ENCODE results near the gene FOXN3. TPM values are rescaled to one million over a fixed set of nuclear protein-coding genes. Genes with fewer than 3 reads are reported as not detected.

Gene FOXN3
- polyA plus RNA-seq, 1 of the 3 experiments (the other 2 are of a cell fraction), result 9.8 TPM

DNA sequence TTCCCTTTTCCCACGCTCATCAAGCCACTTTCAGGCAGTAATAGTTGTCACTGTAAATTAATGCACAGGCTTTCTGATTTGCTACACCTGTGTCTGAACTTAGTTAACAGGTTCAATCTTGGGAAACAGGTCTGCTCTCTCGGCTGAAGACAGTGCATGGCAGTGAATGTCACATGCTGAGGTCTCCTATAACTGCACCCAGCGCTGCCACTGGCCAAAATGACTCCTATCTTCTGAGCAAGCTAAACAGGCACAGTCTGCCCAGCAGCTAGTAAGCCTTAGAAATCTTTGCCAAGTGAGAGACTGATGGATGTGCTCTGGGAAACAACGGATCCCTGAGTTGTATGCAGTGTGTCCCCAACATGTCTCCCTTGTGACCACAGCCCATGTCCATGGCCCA, 25.2 kb upstream of the FOXN3 start:
- TF ChIP-seq YY1 (IDR thresholded peaks at IDR 0.05; ENCODE audit: low read depth) (no peak), RCOR1 (IDR thresholded peaks at IDR 0.05; ENCODE audit: low read length) (no peak), TEAD4 (IDR thresholded peaks at IDR 0.05; ENCODE audit: borderline replicate concordance, insufficient read depth) (no peak)
- no peaks in the 10 kb centered on the region for H3F3A ChIP-seq (replicated peaks; ENCODE audit: insufficient read depth)
- H3K36me3 ChIP-seq (replicated peaks in 1 of 2; ENCODE audit: control insufficient read depth in 1 of 2, insufficient read depth in 2 of 2, low read length in 1 of 2), result no peaks in the 10 kb centered on the region
- peaks cover 0 to 8% of the 10 kb centered on the region in 2 experiments; a peak in 1 of 4 replicates for H3K4me1 ChIP-seq (ENCODE audit: control insufficient read depth in 1 of 2, insufficient read depth in 2 of 2, low read depth in 1 of 2, low read length in 1 of 2)
- H4K20me1 ChIP-seq (ENCODE audit: insufficient read depth), result no peaks in the 10 kb centered on the region
- no peaks in the 10 kb centered on the region for H3K79me2 ChIP-seq (ENCODE audit: insufficient read depth)
- H3K9me3 ChIP-seq, result no peaks in the 10 kb centered on the region
- no peak overlapping the region for H3K27ac ChIP-seq (ENCODE audit: low read depth in 2 of 2, low read length in 1 of 2)
- no peak overlapping the region for H3K4me2 ChIP-seq
- DNase-seq, result no peak
- POLR2A ChIA-PET, result no interaction called here
- H3K27me3 ChIP-seq (ENCODE audit: insufficient read depth), result no peaks in the 10 kb centered on the region
- 80% methylated on average over 4 of the region's 4 CpGs for WGBS (ENCODE audit: low lambda C conversion rate)
- no peak overlapping the region for H2AFZ ChIP-seq (ENCODE audit: low read depth)
- no peaks in the 10 kb centered on the region for H3K9me2 ChIP-seq
- H3K9ac ChIP-seq, result no peak overlapping the region
- CTCF ChIA-PET, result no interaction called here
- no peak overlapping the region for H3K4me3 ChIP-seq (ENCODE audit: low read depth in 2 of 2, low read length in 1 of 2)

DNA sequence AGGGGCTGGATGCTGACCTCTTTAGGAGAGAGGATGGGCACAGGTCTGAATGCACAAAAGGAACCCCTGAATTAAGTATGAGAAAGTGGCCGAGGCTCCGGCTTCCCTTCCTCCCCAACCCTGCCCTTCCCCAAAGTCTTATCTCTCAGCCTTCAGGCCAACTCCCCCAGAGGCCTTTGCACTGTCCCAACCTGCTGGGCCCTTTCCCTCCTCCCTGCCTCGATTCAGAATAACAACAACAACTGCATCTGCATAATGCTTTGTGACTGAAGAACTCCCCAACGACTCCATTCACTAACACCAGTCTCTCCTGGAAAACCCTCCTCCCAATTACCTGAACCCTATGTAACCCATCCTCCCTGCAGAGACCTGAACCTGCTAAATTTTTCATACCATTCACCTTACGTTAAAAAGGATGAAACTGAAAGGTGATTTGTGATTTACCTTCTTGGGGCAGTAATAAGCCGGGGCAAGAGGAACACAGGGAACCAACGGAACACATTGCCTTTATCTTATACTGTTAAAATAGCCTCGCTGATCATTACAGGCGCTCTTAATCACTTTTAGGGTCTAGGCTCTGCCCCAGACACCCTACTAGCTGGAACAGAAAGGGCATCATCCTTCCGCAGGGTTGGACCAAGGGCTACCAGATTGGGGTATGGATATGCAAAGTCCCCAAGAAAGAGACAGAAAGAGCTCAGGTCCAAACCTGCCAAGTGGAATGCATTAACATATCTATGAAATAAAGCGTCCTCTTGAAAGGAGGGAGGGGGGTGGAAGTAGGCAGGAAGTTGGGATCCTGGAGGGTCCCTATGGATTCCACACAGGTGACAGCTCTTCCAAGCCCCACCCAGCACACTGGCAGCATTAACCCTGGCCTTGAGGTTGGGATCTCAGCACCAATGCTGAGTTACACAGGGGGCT, 24.2 kb upstream of the FOXN3 start:
- Histone ChIP-seq H3K27ac (ENCODE audit: low read depth in 2 of 2, low read length in 1 of 2) (no peak overlapping the region), H4K20me1 (ENCODE audit: insufficient read depth) (no peaks in the 10 kb centered on the region), H3K9ac (no peak overlapping the region), H3K9me3 (no peaks in the 10 kb centered on the region), H3K4me1 (ENCODE audit: control insufficient read depth in 1 of 2, insufficient read depth in 2 of 2, low read depth in 1 of 2, low read length in 1 of 2) (peaks cover 0 to 8% of the 10 kb centered on the region in 2 experiments; a peak in 1 of 4 replicates), H3K27me3 (ENCODE audit: insufficient read depth) (no peaks in the 10 kb centered on the region), H3K4me2 (no peak overlapping the region), H3K9me2 (no peaks in the 10 kb centered on the region), H3F3A (replicated peaks; ENCODE audit: insufficient read depth) (no peaks in the 10 kb centered on the region), H3K4me3 (ENCODE audit: low read depth in 2 of 2, low read length in 1 of 2) (no peak overlapping the region), H3K36me3 (replicated peaks in 1 of 2; ENCODE audit: control insufficient read depth in 1 of 2, insufficient read depth in 2 of 2, low read length in 1 of 2) (no peaks in the 10 kb centered on the region), H3K79me2 (ENCODE audit: insufficient read depth) (no peaks in the 10 kb centered on the region), H2AFZ (ENCODE audit: low read depth) (no peak overlapping the region)
- no peak for DNase-seq
- CTCF ChIA-PET, result no interaction called here
- TF ChIP-seq EP300 (IDR thresholded peaks at IDR 0.05; ENCODE audit: borderline replicate concordance in 1 of 2, low read depth in 1 of 2, low read length in 1 of 2) (no peak), RAD21 (IDR thresholded peaks at IDR 0.05; ENCODE audit: low read length) (no peak), FOXM1 (IDR thresholded peaks at IDR 0.05; ENCODE audit: low read depth) (no peak)
- TF ChIP-seq, protein P1, sequence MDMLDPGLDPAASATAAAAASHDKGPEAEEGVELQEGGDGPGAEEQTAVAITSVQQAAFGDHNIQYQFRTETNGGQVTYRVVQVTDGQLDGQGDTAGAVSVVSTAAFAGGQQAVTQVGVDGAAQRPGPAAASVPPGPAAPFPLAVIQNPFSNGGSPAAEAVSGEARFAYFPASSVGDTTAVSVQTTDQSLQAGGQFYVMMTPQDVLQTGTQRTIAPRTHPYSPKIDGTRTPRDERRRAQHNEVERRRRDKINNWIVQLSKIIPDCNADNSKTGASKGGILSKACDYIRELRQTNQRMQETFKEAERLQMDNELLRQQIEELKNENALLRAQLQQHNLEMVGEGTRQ (IDR thresholded peaks at IDR 0.05; ENCODE audit: borderline replicate concordance, low read depth, low read length), result no peak
- POLR2A ChIA-PET, result no interaction called here
- 87% methylated on average over 11 of the region's 11 CpGs for WGBS (ENCODE audit: low lambda C conversion rate)

DNA sequence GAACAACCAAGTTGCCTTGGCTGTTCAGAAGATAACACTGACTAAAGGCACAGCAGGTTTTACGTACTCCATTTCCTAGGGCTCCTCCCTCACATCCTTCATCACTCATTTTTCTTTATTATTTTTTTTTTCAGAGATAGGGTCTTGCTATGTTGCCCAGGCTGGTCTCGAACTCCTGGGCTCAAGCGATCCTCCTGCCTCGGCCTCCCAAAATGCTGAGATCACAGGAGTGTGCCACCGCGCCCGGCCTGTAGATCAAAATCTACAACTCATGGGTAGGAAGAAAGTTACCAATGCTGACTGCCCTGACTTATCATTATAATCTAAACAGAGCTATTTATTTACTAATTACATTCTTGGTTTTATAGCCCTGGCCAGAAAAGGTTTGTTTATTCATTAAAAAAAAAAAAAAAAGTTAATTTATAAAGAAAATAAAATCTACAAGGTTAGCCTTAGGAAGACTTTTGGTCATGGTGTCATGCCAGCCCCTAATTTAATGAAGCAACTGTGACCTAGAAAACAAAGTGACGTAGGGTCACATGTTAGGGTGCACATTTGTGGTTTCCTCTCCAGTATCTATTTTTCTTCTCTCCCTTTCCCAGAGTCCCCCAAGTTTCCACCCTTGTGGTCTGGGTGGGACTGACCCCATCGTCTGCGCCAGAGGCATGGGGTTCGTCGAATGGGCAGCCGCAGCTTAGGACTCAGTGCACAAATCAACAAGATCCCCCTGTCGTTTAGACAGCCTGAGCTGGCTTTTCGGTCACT, 19.0 kb upstream of the FOXN3 start:
- Histone ChIP-seq H4K20me1 (ENCODE audit: insufficient read depth) (no peaks in the 10 kb centered on the region), H3K79me2 (ENCODE audit: insufficient read depth) (no peaks in the 10 kb centered on the region), H3K9me3 (no peaks in the 10 kb centered on the region), H3K36me3 (replicated peaks in 1 of 2; ENCODE audit: control insufficient read depth in 1 of 2, insufficient read depth in 2 of 2, low read length in 1 of 2) (no peaks in the 10 kb centered on the region), H3K9me2 (no peaks in the 10 kb centered on the region), H3K4me2 (no peak overlapping the region), H2AFZ (ENCODE audit: low read depth) (no peak overlapping the region), H3K4me1 (ENCODE audit: control insufficient read depth in 1 of 2, insufficient read depth in 2 of 2, low read depth in 1 of 2, low read length in 1 of 2) (no peaks in the 10 kb centered on the region), H3K27me3 (ENCODE audit: insufficient read depth) (no peaks in the 10 kb centered on the region), H3K9ac (no peak overlapping the region), H3F3A (replicated peaks; ENCODE audit: insufficient read depth) (no peaks in the 10 kb centered on the region), H3K27ac (ENCODE audit: low read depth in 2 of 2, low read length in 1 of 2) (no peak overlapping the region), H3K4me3 (ENCODE audit: low read depth in 2 of 2, low read length in 1 of 2) (no peak overlapping the region)
- WGBS (ENCODE audit: low lambda C conversion rate), result 79% methylated on average over 15 of the region's 15 CpGs
- POLR2A ChIA-PET, result no interaction called here
- CTCF ChIA-PET, result interaction anchor here (0.7 kb wide), 1 partner anchor 18 kb away, joined by 3 read pairs; no protein-coding TSS in a partner anchor
- DNase-seq, result no peak
- no peak for TF ChIP-seq FOXM1 (IDR thresholded peaks at IDR 0.05; ENCODE audit: low read depth)
- TF ChIP-seq, protein P2, sequence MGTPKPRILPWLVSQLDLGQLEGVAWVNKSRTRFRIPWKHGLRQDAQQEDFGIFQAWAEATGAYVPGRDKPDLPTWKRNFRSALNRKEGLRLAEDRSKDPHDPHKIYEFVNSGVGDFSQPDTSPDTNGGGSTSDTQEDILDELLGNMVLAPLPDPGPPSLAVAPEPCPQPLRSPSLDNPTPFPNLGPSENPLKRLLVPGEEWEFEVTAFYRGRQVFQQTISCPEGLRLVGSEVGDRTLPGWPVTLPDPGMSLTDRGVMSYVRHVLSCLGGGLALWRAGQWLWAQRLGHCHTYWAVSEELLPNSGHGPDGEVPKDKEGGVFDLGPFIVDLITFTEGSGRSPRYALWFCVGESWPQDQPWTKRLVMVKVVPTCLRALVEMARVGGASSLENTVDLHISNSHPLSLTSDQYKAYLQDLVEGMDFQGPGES (IDR thresholded peaks at IDR 0.05; ENCODE audit: low read depth, low read length), result no peak
- TF ChIP-seq CHD2 (IDR thresholded peaks at IDR 0.05; ENCODE audit: low read length, partially characterized antibody), result no peak
- no peak for TF ChIP-seq YY1 (IDR thresholded peaks at IDR 0.05; ENCODE audit: low read depth)
- TF ChIP-seq, protein P3, sequence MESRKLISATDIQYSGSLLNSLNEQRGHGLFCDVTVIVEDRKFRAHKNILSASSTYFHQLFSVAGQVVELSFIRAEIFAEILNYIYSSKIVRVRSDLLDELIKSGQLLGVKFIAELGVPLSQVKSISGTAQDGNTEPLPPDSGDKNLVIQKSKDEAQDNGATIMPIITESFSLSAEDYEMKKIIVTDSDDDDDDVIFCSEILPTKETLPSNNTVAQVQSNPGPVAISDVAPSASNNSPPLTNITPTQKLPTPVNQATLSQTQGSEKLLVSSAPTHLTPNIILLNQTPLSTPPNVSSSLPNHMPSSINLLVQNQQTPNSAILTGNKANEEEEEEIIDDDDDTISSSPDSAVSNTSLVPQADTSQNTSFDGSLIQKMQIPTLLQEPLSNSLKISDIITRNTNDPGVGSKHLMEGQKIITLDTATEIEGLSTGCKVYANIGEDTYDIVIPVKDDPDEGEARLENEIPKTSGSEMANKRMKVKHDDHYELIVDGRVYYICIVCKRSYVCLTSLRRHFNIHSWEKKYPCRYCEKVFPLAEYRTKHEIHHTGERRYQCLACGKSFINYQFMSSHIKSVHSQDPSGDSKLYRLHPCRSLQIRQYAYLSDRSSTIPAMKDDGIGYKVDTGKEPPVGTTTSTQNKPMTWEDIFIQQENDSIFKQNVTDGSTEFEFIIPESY (IDR thresholded peaks at IDR 0.05; ENCODE audit: borderline replicate concordance, low read depth), result no peak
- TF ChIP-seq SIN3A (IDR thresholded peaks at IDR 0.05; ENCODE audit: borderline replicate concordance, low read depth, low read length), result no peak
- no peak for TF ChIP-seq SMC3 (IDR thresholded peaks at IDR 0.05; ENCODE audit: low read depth, low read length)
- no peak for TF ChIP-seq TEAD4 (IDR thresholded peaks at IDR 0.05; ENCODE audit: borderline replicate concordance, insufficient read depth)
- TF ChIP-seq RFX5 (IDR thresholded peaks at IDR 0.05; ENCODE audit: low read length), result no peak
- no peak for TF ChIP-seq RAD21 (IDR thresholded peaks at IDR 0.05; ENCODE audit: low read length)

All from SK-N-SH (cell line).